Measurements from ENCODE around the gene MTR. TPM values are rescaled to one million over a fixed set of nuclear protein-coding genes. Genes with fewer than 3 reads are reported as not detected.
A peak's percentile ranks its signal among the peaks of the same experiment; 100 is the strongest.

MTR gene
- total RNA-seq = 28.8 and 30.6 TPM in 2 replicates

DNA sequence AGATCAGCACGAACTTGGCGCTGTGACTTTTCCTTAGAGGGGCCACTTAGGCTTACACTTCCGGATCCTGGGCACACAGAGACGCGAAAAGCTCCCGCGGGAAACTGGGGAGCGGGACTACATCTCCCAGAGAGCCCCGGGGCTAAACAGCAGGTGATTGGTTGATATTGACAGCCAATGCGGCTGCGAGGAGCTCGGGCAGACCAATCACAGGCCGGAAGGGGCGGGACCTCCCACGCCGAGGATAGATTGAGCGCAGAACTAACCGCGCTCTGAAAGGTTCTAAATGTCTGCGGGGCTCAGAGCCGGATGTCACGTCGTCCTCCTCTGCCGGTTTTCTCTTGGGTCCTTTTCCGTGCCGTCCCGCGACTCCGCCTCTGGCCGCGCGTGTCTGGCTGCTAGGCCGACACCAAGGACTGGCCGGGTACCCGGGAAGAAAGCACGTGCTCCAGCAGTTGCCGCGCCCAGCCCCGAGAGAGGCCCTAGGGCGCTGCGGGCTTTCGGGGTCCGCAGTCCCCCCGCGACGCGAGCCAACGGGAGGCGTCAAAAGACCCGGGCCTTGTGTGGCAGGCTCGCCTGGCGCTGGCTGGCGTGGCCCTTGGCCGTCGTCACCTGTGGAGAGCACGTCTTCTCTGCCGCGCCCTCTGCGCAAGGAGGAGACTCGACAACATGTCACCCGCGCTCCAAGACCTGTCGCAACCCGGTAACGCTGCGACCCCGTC lies at the start of gene MTR:
Gene MTR (plus strand): TSS at position 258 of the 722 bp plus-strand sequence. CDS start 412 bp downstream, at position 670.
- peak; percentile 89 to 98 for DNase-seq (ENCODE audit: low read depth in 2 of 2)

DNA sequence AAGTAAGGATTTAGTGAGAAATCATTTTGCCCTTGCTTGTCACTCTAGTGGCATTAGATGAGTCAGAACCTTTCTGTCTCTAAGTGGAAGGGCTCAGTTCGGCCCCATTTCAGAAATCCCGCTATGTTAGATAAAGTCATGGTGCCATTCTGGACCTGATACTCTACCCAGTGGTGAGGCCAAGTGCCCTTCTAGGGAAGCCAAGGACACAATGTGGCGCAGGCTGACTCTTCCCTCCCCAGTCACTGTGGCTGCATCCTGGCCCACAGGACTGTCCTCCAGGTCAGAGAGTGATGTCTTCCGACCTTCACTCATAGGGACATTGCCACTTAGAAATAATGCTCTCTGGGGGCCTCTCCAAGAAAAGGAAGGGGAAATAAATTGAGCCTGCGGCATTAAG lies 48.3 kb upstream of the MTR start:
- DNase-seq (ENCODE audit: low read depth in 2 of 2) = no peak

- no peak for DNase-seq (ENCODE audit: low read depth in 2 of 2)
Observed at GRCh38 chr1:236747311-236747985, 47.6 kb upstream of the MTR start.

DNA sequence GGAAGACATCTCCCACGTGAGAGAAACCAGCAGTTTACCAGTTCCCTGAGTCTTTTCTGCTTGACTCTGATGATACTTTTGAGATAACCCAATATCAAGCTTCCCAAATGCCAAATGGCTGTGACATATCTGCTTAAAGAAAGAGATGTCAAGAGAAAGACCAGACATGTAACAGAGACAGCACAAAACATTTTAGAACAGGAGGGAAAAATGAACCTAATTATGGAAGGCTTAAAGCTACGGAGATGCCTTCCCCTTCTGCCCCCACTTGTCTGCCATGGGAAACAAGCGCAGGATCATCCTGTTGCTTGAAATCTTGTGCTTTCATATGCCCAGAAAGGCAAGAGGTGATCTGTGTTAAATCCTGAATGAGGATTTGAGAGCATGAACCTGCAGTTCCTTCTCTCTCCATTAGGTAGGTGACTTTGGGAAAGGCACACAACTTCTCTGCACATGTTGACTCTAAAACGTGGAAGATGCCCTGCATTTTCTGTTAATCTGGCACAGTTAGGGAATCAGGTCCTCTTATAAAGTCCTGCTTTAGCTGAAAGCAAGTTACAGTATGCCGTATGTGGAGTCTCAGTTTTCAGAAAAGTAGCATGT lies 46.7 kb upstream of the MTR start:
- DNase-seq (ENCODE audit: low read depth in 2 of 2) = no peak

DNA sequence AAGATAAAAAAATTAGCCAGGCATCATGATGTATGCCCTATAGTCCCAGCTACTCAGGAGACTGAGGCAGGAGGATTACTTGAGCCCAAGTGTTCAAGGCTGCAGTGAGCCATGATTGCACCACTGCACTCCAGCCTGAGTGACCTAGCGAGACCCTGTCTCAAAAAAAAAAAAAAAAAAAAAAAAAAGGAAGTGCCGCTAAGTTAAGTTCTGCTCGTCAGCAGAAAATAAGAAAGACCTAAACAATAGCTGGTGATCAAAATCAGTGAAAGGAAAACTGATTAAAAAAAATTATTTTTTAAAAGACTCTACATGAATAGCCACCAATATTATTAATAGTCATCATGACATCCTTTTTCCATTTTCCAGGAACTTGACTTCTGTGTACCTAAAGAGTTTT lies 44.2 kb upstream of the MTR start:
- DNase-seq (ENCODE audit: low read depth in 2 of 2) = no peak

- no peak for DNase-seq (ENCODE audit: low read depth in 2 of 2)
Observed at GRCh38 chr1:236751385-236751784, 43.7 kb upstream of the MTR start.

- DNase-seq (ENCODE audit: low read depth in 2 of 2) = no peak
Observed at GRCh38 chr1:236751935-236752334, 43.2 kb upstream of the MTR start.

GRCh38 chr1:236753516-236753915 lies 41.6 kb upstream of the MTR start:
- DNase-seq (ENCODE audit: low read depth in 2 of 2) = peak in 1 of 2 donors; percentile 13

- DNase-seq (ENCODE audit: low read depth in 2 of 2) = no peak
Observed at GRCh38 chr1:236753964-236754363, 41.1 kb upstream of the MTR start.

DNA sequence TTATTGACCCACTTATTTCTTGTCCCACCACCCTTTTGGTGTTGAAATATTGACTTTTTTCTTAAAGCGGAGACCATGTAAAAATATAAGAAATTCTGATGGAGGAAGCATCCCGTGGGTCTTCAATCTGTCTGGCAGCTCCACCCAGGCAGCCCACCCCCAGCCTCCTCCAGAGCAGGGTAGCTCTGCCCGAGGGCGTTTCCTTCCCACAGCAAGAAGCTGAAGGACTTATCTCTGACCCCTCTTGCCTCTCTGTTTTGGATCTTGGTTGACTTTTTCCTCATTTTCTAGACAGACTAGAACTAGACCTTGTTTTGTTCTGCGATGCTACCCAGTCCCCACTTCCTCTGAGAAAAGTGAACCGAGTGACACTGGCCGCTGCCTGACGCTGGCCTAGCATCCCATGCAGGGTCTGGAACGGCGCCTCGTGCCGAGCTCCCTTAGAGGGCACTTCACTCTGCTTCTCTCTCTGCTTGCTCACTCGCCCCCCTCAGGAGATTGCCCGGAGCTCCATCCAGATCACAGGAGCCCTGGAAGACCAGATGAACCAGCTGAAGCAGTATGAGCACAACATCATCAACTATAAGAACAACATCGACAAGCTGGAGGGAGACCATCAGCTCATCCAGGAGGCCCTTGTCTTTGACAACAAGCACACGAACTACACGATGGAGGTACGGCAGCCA lies 40.4 kb upstream of the MTR start:
- DNase-seq (ENCODE audit: low read depth in 2 of 2) = no peak

GRCh38 chr1:236757640-236758039 lies 37.5 kb upstream of the MTR start:
- no peak for DNase-seq (ENCODE audit: low read depth in 2 of 2)

- peak in 1 of 2 donors; percentile 44 for DNase-seq (ENCODE audit: low read depth in 2 of 2)
Observed at GRCh38 chr1:236759252-236759859, 35.7 kb upstream of the MTR start.

GRCh38 chr1:236760480-236760879 lies 34.6 kb upstream of the MTR start:
- DNase-seq (ENCODE audit: low read depth in 2 of 2) = no peak

GRCh38 chr1:236760986-236761385 lies 34.1 kb upstream of the MTR start:
- no peak for DNase-seq (ENCODE audit: low read depth in 2 of 2)

GRCh38 chr1:236761397-236762132 lies 33.5 kb upstream of the MTR start:
- no peak for DNase-seq (ENCODE audit: low read depth in 2 of 2)

DNA sequence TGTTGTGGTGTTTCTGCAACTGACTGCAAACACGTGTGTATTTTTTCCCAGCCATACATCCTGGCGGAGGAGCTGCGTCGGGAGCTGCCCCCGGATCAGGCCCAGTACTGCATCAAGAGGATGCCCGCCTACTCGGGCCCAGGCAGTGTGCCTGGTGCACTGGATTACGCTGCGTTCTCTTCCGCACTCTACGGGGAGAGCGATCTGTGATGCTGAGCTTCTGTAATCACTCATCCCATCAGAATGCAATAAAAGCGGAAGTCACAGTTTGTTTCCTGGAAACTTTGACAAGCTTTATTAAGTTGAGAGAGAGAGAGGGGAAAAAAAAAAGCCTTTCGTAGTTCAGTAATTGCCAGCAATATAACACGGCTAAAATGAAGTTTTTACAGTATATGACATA lies 32.7 kb upstream of the MTR start:
- DNase-seq (ENCODE audit: low read depth in 2 of 2) = peak; percentile 39 to 62

- DNase-seq (ENCODE audit: low read depth in 2 of 2) = no peak
Observed at GRCh38 chr1:236765831-236766230, 29.3 kb upstream of the MTR start.

DNA sequence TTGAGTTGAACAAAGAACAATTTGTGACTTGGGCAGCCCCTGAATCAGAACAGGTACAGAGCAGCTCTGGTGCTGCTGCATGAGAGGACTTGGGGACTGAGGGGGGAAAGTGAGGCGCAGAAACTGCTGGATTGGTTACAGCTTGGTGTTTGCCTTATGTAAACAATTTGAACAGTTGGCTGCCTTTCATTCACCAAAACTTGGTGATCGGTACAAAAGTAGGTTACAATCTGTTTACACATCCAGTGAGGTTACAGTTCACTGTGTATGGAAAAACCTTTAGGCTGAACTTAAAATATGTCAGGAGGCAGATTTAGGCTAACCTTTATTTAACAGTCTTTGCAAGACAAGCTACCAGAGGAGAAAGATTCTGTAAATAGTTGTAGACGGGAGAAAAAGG lies 28.6 kb upstream of the MTR start:
- DNase-seq (ENCODE audit: low read depth in 2 of 2) = no peak

DNA sequence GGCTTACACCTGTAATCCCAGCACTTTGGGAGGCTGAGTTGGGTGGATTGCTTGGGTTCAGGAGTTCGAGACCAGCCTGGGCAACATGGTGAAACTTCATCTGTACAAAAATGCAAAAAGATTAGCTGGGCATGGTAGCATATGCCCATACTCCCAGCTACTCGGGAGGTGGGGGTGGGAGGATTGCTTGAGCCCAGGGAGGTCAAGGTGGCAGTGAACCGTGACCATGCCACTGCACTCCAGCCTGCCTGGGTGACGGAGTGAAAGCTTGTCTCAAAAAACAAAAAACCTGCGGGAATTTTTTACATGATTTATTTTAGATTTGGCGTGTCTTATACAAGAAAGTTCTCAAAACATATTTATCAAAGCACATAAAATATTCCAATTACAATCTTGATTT lies 27.8 kb upstream of the MTR start:
- no peak for DNase-seq (ENCODE audit: low read depth in 2 of 2)

- DNase-seq (ENCODE audit: low read depth in 2 of 2) = no peak
Observed at GRCh38 chr1:236768601-236769000, 26.5 kb upstream of the MTR start.

DNA sequence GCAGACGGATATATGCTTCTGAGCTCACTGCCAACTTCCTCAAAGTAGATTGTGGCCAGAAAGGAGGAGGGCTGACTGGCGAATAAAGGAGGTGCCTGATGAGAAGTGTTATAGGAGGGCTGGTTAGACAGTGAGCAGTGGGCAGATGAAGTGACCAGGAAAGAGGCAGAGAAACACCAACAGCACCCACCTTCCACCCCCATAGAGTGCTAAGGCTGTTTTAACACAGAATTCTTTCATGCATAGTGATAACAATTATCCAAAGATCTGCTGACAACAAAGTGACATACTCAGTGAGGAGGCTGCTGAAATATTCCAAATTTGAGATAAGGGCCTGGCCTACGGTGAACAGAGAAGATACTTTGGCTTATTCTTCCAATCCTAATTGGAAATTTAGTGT lies 21.2 kb upstream of the MTR start:
- DNase-seq (ENCODE audit: low read depth in 2 of 2) = no peak
